ENCODE data around the gene PABPC4L. TPM values are rescaled to one million over a fixed set of nuclear protein-coding genes. Genes with fewer than 3 reads are reported as not detected.

Gene PABPC4L
- total and polyA plus RNA-seq, 2 of the 13 experiments (the other 11 are each of a cell fraction or from before 2014, with no cell fraction given): not detected

- TF ChIP-seq BORCS8-MEF2B (CRISPR knock-in tag; IDR thresholded peaks at IDR 0.05) (no peak), ZNF260 (CRISPR knock-in tag; IDR thresholded peaks at IDR 0.05; ENCODE audit: borderline replicate concordance, low read depth) (no peak), DMTF1 (CRISPR knock-in tag; IDR thresholded peaks at IDR 0.05) (no peak), KLF11 (CRISPR knock-in tag; IDR thresholded peaks at IDR 0.05) (no peak), ISX (CRISPR knock-in tag; conservative IDR thresholded peaks at IDR 0.05) (no peak)
Measured at GRCh38 chr4:134219043-134219442, 17.5 kb upstream of the PABPC4L start (continued).

DNA sequence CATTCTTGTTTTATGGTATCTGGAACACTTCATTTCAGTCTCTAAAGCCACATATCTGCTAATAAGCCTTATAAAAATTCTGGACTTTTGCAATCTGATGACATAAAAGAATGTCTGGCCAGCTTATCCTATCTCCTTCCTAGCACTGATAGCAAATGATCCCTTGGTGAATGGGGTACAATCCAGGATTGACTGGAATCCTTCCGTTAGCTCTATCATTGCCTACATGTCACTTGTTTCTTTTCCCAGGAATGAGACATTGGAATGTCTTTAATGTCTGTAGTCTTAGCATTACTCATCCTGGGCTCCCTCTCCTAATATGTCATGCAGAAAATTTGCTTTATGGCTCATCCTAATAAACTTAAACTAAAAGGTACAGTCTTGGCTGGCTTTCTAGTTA is 14.8 kb upstream of the PABPC4L start:
- FAIRE-seq (no peak), ATAC-seq (no peak), DNase-seq (ENCODE audit: low spot score) (no peak)
- H3K4me3 ChIP-seq (replicated peaks in 1 of 3; ENCODE audit: insufficient read depth in 1 of 3, low read depth in 2 of 3, low read length in 3 of 3): no peak overlapping the region
- H3K27me3 ChIP-seq (ENCODE audit: control insufficient read depth in 1 of 2, insufficient read depth in 2 of 2, low read length in 2 of 2): no peaks in the 10 kb centered on the region; a peak in 1 of 5 replicates
- H4K20me1 ChIP-seq (ENCODE audit: insufficient read depth, low read length): no peaks in the 10 kb centered on the region
- no peak overlapping the region for H3K9ac ChIP-seq (ENCODE audit: insufficient read depth, low read depth, low read length)
- H3K4me1 ChIP-seq (ENCODE audit: insufficient read depth, low read length): no peaks in the 10 kb centered on the region
- in situ Hi-C loops (cut with HindIII; ENCODE audit: extremely low pct_ligation_motif_present, low pct_unique_long_range_greater_than_20kb) (no loop called here), intact Hi-C loops (cut with micrococcal nuclease; ENCODE audit: unreplicated experiment) (no loop called here)
- H3K4me2 ChIP-seq (ENCODE audit: low read depth, low read length): no peak overlapping the region
- ChIA-PET CTCF (ENCODE audit: low intra/inter-chr PET ratio, low total read pairs) (no interaction called here), POLR2A (no interaction called here)
- H2AFZ ChIP-seq (ENCODE audit: low read length): no peak overlapping the region
- BruUV-seq (replicated peaks): no TSS peak
- H3K27ac ChIP-seq (ENCODE audit: extremely low read length, insufficient read depth, low read length): no peak overlapping the region
- H3K9me3 ChIP-seq (ENCODE audit: low read length): no peaks in the 10 kb centered on the region
- H3K79me2 ChIP-seq (ENCODE audit: insufficient read depth, low read length): no peaks in the 10 kb centered on the region
- H3K36me3 ChIP-seq (replicated peaks in 1 of 2; ENCODE audit: control insufficient read depth in 1 of 2, insufficient read depth in 2 of 2, low read length in 2 of 2): no peaks in the 10 kb centered on the region
- 8% methylated on average over 1 of the region's 1 CpG for WGBS (ENCODE audit: low lambda C conversion rate)
- TF ChIP-seq, protein P1, sequence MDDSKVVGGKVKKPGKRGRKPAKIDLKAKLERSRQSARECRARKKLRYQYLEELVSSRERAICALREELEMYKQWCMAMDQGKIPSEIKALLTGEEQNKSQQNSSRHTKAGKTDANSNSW (CRISPR knock-in tag; IDR thresholded peaks at IDR 0.05; ENCODE audit: borderline replicate concordance): no peak
- TF ChIP-seq SP1 (IDR thresholded peaks at IDR 0.05) (no peak), SP1 (CRISPR knock-in tag; IDR thresholded peaks at IDR 0.05) (no peak), STAT5B (CRISPR knock-in tag; IDR thresholded peaks at IDR 0.05) (no peak), DNMT1 (CRISPR knock-in tag; IDR thresholded peaks at IDR 0.05) (no peak), PHF5A (CRISPR knock-in tag; IDR thresholded peaks at IDR 0.05; ENCODE audit: low read depth, unreplicated experiment) (no peak), NFE2 (CRISPR knock-in tag; IDR thresholded peaks at IDR 0.05) (no peak), BCLAF1 (IDR thresholded peaks at IDR 0.05) (no peak), ZSCAN30 (CRISPR knock-in tag; IDR thresholded peaks at IDR 0.05) (no peak), ZC3H4 (CRISPR knock-in tag; IDR thresholded peaks at IDR 0.05; ENCODE audit: borderline replicate concordance) (no peak), ZFAT (CRISPR knock-in tag; conservative IDR thresholded peaks at IDR 0.05) (no peak), TCF12 (IDR thresholded peaks at IDR 0.05) (no peak), TCF12 (CRISPR knock-in tag; IDR thresholded peaks at IDR 0.05) (no peak)
- TF ChIP-seq, protein P2, sequence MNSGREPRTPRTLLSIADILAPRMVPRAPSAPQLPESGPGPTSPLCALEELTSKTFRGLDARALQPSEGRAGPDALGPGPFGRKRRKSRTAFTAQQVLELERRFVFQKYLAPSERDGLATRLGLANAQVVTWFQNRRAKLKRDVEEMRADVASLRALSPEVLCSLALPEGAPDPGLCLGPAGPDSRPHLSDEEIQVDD (CRISPR knock-in tag; IDR thresholded peaks at IDR 0.05; ENCODE audit: borderline replicate concordance): no peak

Measured in HepG2 (cell line).